HFF-Myc (cell line): Measurements from ENCODE around the gene KLHL9.

ENCODE experiments used
- DNase-seq: peaks from one replicate; pipeline ENCODE4 v3.0.0-alpha.2; 2011; ENCODE audit warnings: low read depth; ENCODE audit errors: extremely low read depth
- H3K4me3 ChIP-seq: replicated peaks from 2 replicates; pipeline ENCODE4 v1.5.1; 2011; ENCODE audit warnings: low read depth, mild to moderate bottlenecking, control low read depth, low read length
- CTCF ChIP-seq: IDR thresholded peaks from 2 replicates; pipeline ENCODE4 v1.5.1; 2012; ENCODE audit warnings: mild to moderate bottlenecking, low read depth, low read length, control low read depth; ENCODE audit errors: missing control alignments

KLHL9 gene

DNA sequence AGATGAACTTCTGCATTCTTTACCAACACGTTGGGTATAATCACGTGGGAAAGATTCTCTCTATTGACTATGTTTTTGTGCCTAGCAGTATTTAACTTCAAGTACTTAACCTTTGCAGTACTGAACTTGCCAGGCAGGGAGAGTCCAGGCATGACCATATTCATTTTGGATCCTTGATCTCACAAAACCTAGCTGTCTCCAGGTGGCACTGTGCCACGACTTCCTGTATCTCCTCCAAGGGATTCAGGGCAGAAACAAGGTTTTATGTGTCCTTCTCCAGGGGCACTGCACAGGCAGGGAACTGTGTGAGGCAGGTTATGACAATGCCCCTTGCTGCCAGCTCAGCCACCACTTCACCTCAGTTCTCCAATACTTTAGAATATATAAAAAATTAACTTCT lies 18.3 kb downstream of the KLHL9 start:
- no peak for DNase-seq
- no peak for TF ChIP-seq CTCF
- no peak overlapping the region for H3K4me3 ChIP-seq

DNA sequence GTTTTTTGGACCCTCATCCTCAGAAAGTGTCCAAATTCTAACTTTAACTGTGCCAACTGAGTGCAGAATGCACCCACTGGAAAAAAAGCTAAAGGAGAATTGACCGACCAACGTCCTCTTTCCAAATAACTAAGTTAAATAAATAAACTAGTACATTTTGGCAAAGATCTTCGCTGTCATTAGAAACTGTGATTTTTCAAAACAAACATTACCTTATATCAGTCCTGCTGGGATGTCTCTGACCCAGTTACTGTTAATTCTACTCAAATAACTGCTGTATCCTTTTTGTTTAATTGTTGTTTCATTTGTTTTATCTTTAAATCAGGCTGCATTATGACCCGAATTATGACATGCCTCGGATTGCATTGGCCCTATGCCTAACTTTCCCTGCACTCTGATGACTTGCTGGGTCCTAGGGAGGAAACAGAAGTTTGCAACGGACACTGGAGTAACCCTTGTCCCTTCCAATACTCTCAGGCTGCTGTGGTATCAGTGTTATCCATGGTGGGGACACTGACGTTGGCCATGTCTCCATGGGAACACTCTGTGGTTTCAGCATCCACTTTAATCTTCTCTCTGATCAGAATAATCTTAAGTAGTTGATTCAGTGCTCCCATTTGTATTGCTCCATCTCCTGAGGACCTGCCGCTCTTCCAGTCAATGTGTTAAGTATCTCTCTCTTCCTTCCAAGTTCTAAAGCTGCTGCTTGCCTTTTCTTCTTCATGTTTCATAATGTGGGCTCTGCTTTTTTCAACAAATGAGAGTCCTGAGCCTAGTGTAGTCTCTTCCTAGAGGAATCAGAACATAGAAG lies 19.0 kb downstream of the KLHL9 start:
- H3K4me3 ChIP-seq = no peak overlapping the region
- no peak for DNase-seq
- no peak for TF ChIP-seq CTCF

- no peak for DNase-seq
- no peak overlapping the region for H3K4me3 ChIP-seq
- no peak for TF ChIP-seq CTCF
Measured at GRCh38 chr9:21314152-21314551, 21.1 kb downstream of the KLHL9 start.

GRCh38 chr9:21311889-21312288 lies 23.3 kb downstream of the KLHL9 start:
- no peak overlapping the region for H3K4me3 ChIP-seq
- no peak for DNase-seq
- no peak for TF ChIP-seq CTCF

DNA sequence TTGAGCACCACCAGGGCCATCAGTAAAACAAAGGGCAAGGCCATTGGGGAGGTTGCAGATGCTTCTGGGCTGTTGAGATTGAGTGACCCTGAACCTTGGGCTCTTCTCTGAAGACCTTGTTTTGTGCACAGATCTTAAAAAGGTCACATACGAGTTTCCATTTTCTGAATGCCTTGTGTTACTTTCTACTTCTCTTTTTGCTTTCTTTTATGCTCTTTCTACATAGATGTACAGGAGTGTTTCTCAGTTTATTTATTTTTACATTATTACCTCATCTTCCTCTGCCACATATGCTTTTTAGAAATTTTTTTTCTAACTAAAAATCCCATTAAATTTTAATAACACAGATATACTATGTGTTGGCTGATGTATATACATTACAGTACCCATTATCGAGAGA lies 30.0 kb downstream of the KLHL9 start, which contains the start of gene IFNA5:
Gene IFNA5 (minus strand): TSS at position 101 of the 400 bp plus-strand sequence. CDS start 57 bp downstream, at position 44.
- DNase-seq = no peak
- no peak for TF ChIP-seq CTCF
- H3K4me3 ChIP-seq = no peak within 1 kb of the TSS

DNA sequence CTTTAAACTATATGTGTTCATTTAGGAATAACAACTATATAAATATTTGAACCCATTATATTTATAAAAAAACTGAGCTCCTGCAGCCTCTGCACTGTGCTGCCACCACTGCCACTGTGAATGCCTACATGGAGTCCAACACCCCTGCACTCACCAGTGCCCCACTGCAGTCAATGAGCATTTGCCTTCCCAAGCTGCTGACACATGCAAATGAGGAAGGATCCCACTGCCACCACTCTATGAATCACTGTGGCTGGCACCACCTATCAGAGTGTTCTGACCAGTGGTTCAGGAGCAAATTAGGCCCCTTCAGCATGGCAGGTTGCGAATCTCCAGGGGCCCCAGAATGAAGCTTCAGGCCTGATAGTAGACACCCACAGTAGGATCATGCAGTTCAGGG lies 39.2 kb downstream of the KLHL9 start:
- no peak for DNase-seq
- TF ChIP-seq CTCF = no peak
- no peak overlapping the region for H3K4me3 ChIP-seq
